Vagina (tissue), 2 donors: Measurements from ENCODE around the gene GEN1.

ENCODE experiments used
- POLR2A ChIP-seq, 2 donors: fragments of 450-650 bp; IDR thresholded peaks; one replicate each; pipeline ENCODE4 v1.6.1; 2017; ENCODE audit warnings: antibody characterized with exemption in 2 of 2, mild to moderate bottlenecking in 2 of 2, moderate library complexity in 2 of 2
- POLR2AphosphoS5 ChIP-seq, 2 donors: sonication (generic); formaldehyde crosslinking; IDR thresholded peaks; one replicate each; pipeline ENCODE4 v1.9.0; 2017; ENCODE audit warnings: antibody characterized with exemption in 2 of 2, mild to moderate bottlenecking in 2 of 2, low read depth in 1 of 2; ENCODE audit not compliant: insufficient read depth in 1 of 2
- TF ChIP-seq, protein P1 (sequence below), 3 experiments: fragments of 450-650 bp in 2 of 3; fragments of 200-600 bp in 1 of 3; sonication (generic) in 1 of 3; IDR thresholded peaks; one replicate each; pipeline ENCODE4 v1.5.1; 2017 to 2019; ENCODE audit warnings: antibody characterized with exemption in 3 of 3, mild to moderate bottlenecking in 2 of 3, moderate library complexity in 2 of 3

GRCh38 chr2:17795309-17795708 lies 41.4 kb downstream of the GEN1 start:
- TF ChIP-seq, protein P1, sequence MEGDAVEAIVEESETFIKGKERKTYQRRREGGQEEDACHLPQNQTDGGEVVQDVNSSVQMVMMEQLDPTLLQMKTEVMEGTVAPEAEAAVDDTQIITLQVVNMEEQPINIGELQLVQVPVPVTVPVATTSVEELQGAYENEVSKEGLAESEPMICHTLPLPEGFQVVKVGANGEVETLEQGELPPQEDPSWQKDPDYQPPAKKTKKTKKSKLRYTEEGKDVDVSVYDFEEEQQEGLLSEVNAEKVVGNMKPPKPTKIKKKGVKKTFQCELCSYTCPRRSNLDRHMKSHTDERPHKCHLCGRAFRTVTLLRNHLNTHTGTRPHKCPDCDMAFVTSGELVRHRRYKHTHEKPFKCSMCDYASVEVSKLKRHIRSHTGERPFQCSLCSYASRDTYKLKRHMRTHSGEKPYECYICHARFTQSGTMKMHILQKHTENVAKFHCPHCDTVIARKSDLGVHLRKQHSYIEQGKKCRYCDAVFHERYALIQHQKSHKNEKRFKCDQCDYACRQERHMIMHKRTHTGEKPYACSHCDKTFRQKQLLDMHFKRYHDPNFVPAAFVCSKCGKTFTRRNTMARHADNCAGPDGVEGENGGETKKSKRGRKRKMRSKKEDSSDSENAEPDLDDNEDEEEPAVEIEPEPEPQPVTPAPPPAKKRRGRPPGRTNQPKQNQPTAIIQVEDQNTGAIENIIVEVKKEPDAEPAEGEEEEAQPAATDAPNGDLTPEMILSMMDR (IDR thresholded peaks at IDR 0.05): no peak
- peak in 1 of 2 donors; percentile 69 for TF ChIP-seq POLR2AphosphoS5 (IDR thresholded peaks at IDR 0.05; ENCODE audit: insufficient read depth in 1 of 2, low read depth in 1 of 2)
- TF ChIP-seq POLR2A (IDR thresholded peaks at IDR 0.05): no peak
